ENCODE results near the gene EPHB1. TPM values are rescaled to one million over a fixed set of nuclear protein-coding genes. Genes with fewer than 3 reads are reported as not detected.

Gene EPHB1
- total RNA-seq, 1 experiment from 2014 or later, result 0.86 TPM

- no peak for DNase-seq (ENCODE audit: low read depth, low spot score)
- RAD21 ChIA-PET (ENCODE audit: low non-redundant PET in 1 of 2, low total read pairs in 2 of 2, uncharacterized antibody in 2 of 2, unreplicated experiment in 2 of 2), result no interaction called here
- intact Hi-C loops (cut with micrococcal nuclease), result no loop called here
- Histone ChIP-seq H3K9me3 (ENCODE audit: control insufficient read depth in 1 of 2, insufficient read depth in 1 of 2, low read depth in 1 of 2, low read length in 2 of 2) (no peaks in the 10 kb centered on the region), H3K9me2 (ENCODE audit: insufficient read depth) (no peaks in the 10 kb centered on the region), H3K36me3 (ENCODE audit: control insufficient read depth in 1 of 2, insufficient read depth in 2 of 2, low read length in 2 of 2) (no peaks in the 10 kb centered on the region), H4K20me1 (ENCODE audit: insufficient read depth) (no peaks in the 10 kb centered on the region), H3K9ac (ENCODE audit: low read length) (no peak overlapping the region), H3K4me2 (ENCODE audit: low read length) (no peak overlapping the region), H3K4me1 (ENCODE audit: control insufficient read depth in 1 of 2, insufficient read depth in 2 of 2, low read length in 2 of 2) (no peaks in the 10 kb centered on the region), H3K4me3 (replicated peaks in 1 of 2; ENCODE audit: low read depth in 1 of 2, low read length in 2 of 2) (no peak overlapping the region), H3K27ac (ENCODE audit: low read depth, low read length) (no peak overlapping the region), H2AFZ (ENCODE audit: low read depth, low read length, poor library complexity, severe bottlenecking) (no peak overlapping the region), H3K27me3 (ENCODE audit: insufficient read depth, low read length) (peaks cover 21% of the 10 kb centered on the region; the same call in 1 of the 2 replicates), H3K79me2 (ENCODE audit: insufficient read depth, low read length) (no peaks in the 10 kb centered on the region)
- POLR2A ChIA-PET, result no interaction called here
- no peak for ATAC-seq
- TF ChIP-seq EZH2 (IDR thresholded peaks at IDR 0.05) (no peak), JUND (IDR thresholded peaks at IDR 0.05) (no peak), FOSL1 (IDR thresholded peaks at IDR 0.05; ENCODE audit: low read depth) (no peak), MAX (IDR thresholded peaks at IDR 0.05) (no peak), CBX3 (IDR thresholded peaks at IDR 0.05; ENCODE audit: low read depth) (no peak), SIN3A (IDR thresholded peaks at IDR 0.05; ENCODE audit: low read depth) (no peak), RAD21 (IDR thresholded peaks at IDR 0.05; ENCODE audit: low read depth) (no peak), CTCF (IDR thresholded peaks at IDR 0.05 in 2 of 3, conservative IDR thresholded peaks at IDR 0.05 in 1 of 3; ENCODE audit: borderline replicate concordance in 1 of 3, insufficient read depth in 1 of 3, low read depth in 2 of 3, low read length in 2 of 3) (no peak), POLR2AphosphoS5 (IDR thresholded peaks at IDR 0.05; ENCODE audit: low read depth, low read length) (no peak), ZBTB33 (IDR thresholded peaks at IDR 0.05; ENCODE audit: extremely low read depth, insufficient replicate concordance, low read length) (no peak), ZNF274 (IDR thresholded peaks at IDR 0.05; ENCODE audit: low read depth, low read length) (no peak), TCF7L2 (IDR thresholded peaks at IDR 0.05; ENCODE audit: borderline replicate concordance, extremely low read depth, insufficient read depth, insufficient read length) (no peak), SRF (IDR thresholded peaks at IDR 0.05; ENCODE audit: low read depth) (no peak)
- CTCF ChIA-PET, result no interaction called here
- no TSS peak for BruUV-seq (replicated peaks)
Measured at GRCh38 chr3:134766290-134766689, 28.8 kb upstream of the EPHB1 start.

Data from HCT116 (cell line).